ENCODE results near the gene ST8SIA1.

ST8SIA1 gene

DNA sequence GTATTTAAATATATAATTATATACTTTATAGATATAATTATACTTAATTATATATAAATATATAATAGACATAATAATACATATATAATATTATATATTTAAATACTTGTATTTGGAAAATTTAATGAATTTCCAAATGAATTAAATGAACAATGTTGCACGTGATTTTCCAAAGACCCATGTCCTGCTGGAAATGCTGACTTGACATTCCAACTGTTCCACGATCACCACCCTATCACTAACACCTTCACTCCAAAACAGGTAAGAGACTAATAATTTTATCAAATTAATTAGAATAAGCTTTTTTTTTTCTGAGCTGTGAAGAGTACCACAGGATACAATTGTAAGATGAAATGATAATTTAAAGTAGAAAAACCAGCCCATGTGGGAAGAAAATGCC, 103.4 kb downstream of the ST8SIA1 start:
- peaks cover 9% of the 10 kb centered on the region for H3K27me3 Mint-ChIP-seq (ENCODE audit: low read depth, poor library complexity)
- H3K27ac Mint-ChIP-seq: no peak overlapping the region
- peaks cover 9% of the 10 kb centered on the region for H3K36me3 Mint-ChIP-seq (ENCODE audit: low read depth)
- peaks cover 72% of the 10 kb centered on the region for H3K4me1 Mint-ChIP-seq
- DNase-seq: no peak
- TF ChIP-seq, protein P1, sequence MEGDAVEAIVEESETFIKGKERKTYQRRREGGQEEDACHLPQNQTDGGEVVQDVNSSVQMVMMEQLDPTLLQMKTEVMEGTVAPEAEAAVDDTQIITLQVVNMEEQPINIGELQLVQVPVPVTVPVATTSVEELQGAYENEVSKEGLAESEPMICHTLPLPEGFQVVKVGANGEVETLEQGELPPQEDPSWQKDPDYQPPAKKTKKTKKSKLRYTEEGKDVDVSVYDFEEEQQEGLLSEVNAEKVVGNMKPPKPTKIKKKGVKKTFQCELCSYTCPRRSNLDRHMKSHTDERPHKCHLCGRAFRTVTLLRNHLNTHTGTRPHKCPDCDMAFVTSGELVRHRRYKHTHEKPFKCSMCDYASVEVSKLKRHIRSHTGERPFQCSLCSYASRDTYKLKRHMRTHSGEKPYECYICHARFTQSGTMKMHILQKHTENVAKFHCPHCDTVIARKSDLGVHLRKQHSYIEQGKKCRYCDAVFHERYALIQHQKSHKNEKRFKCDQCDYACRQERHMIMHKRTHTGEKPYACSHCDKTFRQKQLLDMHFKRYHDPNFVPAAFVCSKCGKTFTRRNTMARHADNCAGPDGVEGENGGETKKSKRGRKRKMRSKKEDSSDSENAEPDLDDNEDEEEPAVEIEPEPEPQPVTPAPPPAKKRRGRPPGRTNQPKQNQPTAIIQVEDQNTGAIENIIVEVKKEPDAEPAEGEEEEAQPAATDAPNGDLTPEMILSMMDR (IDR thresholded peaks at IDR 0.05): no peak
- no peak overlapping the region for H3K4me3 Mint-ChIP-seq
- H3K9me3 Mint-ChIP-seq: peaks cover 3% of the 10 kb centered on the region

DNA sequence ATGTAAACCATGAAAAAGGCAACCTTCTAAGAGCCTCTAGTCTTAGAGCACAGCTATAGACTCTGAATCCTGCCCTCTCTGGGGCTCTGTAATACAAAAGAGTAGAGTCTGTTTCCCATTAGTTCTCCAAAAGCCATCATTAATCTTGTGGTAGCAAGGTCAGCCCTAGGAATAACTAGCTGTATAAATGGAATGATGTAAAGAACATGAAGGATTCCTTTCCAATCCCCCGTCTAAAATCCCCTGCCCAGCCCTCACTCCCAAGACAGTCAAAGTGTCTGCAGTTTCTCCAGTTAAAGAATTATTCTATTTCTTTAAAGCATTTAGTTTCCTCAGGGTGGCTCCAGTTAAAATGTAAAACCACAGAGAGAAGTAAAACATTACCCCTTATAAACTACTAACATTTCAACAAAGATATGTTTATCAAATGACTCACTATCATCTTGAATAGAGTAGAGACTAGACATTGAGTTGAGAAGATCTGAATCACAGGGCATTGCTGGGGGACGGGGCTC, 104.2 kb downstream of the ST8SIA1 start:
- no peak for DNase-seq
- peaks cover 66% of the 10 kb centered on the region for H3K4me1 Mint-ChIP-seq
- no peak overlapping the region for H3K4me3 Mint-ChIP-seq
- H3K27ac Mint-ChIP-seq: peak overlapping the region; percentile 92
- H3K27me3 Mint-ChIP-seq (ENCODE audit: low read depth, poor library complexity): peaks cover 9% of the 10 kb centered on the region
- H3K36me3 Mint-ChIP-seq (ENCODE audit: low read depth): peaks cover 9% of the 10 kb centered on the region
- TF ChIP-seq, protein P1 (IDR thresholded peaks at IDR 0.05): no peak
- peaks cover 3% of the 10 kb centered on the region for H3K9me3 Mint-ChIP-seq

DNA sequence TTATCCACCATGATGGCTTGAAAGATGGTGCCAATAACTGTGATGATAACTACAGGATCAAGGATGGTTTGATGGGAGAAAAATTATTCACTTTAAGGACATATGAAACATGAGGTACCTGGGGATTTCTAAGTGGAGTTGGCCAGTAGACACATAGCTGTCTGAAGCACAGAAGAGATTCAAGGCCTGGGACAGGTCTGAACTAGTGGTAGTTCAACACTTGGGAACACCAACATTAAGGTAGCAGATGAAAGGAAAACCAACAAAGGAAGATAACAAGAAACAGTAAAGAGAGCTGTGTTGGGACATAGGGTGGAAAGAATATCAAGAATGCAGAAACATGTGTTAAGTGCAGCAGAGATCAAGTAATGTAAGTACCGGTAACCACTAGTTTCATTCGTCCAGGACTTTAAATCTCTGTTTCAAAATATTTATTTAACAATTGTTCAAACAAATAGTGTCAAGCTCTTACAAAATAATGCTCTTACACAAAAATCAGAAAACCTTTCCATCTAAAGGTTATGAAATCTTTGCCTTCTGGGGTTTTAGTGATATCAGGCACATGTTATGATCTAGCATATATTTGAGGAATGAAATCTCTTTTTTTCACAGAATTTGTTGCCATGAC, 104.7 kb downstream of the ST8SIA1 start:
- H3K9me3 Mint-ChIP-seq: peaks cover 3% of the 10 kb centered on the region
- H3K4me3 Mint-ChIP-seq: no peak overlapping the region
- DNase-seq: no peak
- peaks cover 12% of the 10 kb centered on the region for H3K27me3 Mint-ChIP-seq (ENCODE audit: low read depth, poor library complexity)
- peak overlapping the region; percentile 68 for H3K27ac Mint-ChIP-seq
- H3K36me3 Mint-ChIP-seq (ENCODE audit: low read depth): peaks cover 9% of the 10 kb centered on the region
- TF ChIP-seq, protein P1 (IDR thresholded peaks at IDR 0.05): no peak
- peaks cover 63% of the 10 kb centered on the region for H3K4me1 Mint-ChIP-seq

DNA sequence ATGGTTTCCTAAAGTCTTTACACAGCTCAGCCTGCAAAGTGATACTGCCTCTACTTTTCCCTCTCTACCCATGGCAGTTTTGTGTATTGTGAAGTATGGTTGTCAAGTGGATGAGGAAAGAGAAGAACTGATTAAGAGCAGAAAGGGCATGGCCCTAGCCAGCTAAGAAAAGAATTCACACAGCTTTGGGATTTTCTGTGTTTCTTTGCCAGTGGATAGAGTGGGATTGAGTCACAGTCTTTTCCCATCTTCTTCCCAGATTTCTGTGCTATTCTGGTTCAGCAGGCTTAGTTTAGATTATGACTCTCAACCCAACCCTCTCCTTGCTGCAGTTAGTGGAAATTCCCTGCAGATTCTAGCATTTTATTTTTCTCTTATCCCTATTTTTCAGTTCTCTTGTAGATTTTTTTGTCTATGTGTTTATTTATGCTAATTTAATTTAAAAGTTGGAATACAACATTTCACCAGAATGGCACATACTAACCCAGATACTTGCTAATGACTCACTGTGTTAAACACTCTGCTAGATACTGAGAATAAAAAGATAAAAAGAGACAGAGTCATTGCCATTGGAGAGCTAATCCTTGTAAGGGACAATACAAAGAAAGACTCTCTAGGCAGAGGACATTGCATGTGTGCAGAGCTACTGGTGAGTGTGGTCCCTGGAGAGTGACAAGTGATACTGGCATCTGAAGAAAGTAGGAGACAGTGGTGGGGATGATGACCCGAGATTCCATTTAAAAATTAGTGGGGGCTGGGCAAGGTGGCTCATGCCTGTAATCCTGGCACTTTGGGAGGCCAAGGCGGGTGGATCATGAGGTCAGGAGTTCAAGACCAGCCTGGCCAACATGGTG, 106.3 kb downstream of the ST8SIA1 start:
- peaks cover 9% of the 10 kb centered on the region for H3K36me3 Mint-ChIP-seq (ENCODE audit: low read depth)
- peaks cover 12% of the 10 kb centered on the region for H3K27me3 Mint-ChIP-seq (ENCODE audit: low read depth, poor library complexity)
- peaks cover 3% of the 10 kb centered on the region for H3K9me3 Mint-ChIP-seq
- TF ChIP-seq, protein P1 (IDR thresholded peaks at IDR 0.05): no peak
- peaks cover 52% of the 10 kb centered on the region for H3K4me1 Mint-ChIP-seq
- no peak overlapping the region for H3K4me3 Mint-ChIP-seq
- no peak for DNase-seq
- H3K27ac Mint-ChIP-seq: no peak overlapping the region

DNA sequence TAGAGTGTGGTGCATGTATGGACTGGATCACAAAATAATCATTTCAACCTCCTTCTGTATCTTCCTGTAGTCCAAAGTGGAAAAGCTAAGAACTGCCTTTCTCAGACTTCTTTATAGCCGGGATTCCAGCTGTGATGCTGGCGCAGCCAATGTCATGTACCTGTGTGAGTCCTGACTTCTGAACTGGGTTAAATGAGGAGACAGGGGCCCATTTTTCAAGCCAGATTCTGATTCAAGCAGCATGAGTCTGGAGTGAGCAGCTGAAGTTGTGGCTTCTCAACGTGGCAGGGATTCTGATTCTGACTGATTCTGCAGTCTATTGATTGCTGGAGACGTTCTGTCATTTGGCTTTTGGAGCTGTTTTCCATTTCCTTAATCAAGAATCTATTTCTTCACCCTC, 111.2 kb downstream of the ST8SIA1 start:
- DNase-seq: no peak
- Mint-ChIP-seq H3K4me3 (no peak overlapping the region), H3K9me3 (peaks cover under 1% of the 10 kb centered on the region), H3K4me1 (peaks cover 13% of the 10 kb centered on the region), H3K36me3 (ENCODE audit: low read depth) (peaks cover 1% of the 10 kb centered on the region), H3K27ac (peak overlapping the region; percentile 89), H3K27me3 (ENCODE audit: low read depth, poor library complexity) (peaks cover 2% of the 10 kb centered on the region)
- TF ChIP-seq, protein P1 (IDR thresholded peaks at IDR 0.05): no peak

All from nephron progenitor cell (in vitro differentiated cells).